ENCODE measurements around the gene ZNF106.

- TF ChIP-seq POLR2AphosphoS5 (IDR thresholded peaks at IDR 0.05; ENCODE audit: low read depth, low read length), result no peak
- TF ChIP-seq CTCF (IDR thresholded peaks at IDR 0.05), result no peak
- TF ChIP-seq TCF7L2 (IDR thresholded peaks at IDR 0.05; ENCODE audit: low read depth, low read length), result no peak
- no peak for TF ChIP-seq SIN3A (IDR thresholded peaks at IDR 0.05; ENCODE audit: borderline replicate concordance, insufficient read depth, low read depth, low read length)
Measured at GRCh38 chr15:42448281-42448680, 42.7 kb downstream of the ZNF106 start.
